Cardiac muscle cell (in vitro differentiated cells and primary cell): Measurements from ENCODE around the gene RALGPS1. TPM values are rescaled to one million over a fixed set of nuclear protein-coding genes. Genes with fewer than 3 reads are reported as not detected.
A peak's percentile ranks its signal among the peaks of the same experiment; 100 is the strongest.

Experiments used
- DNase-seq, 2 donors: peaks; one replicate each; pipeline versions ENCODE4 v3.0.0 to v3.0.0-alpha.2; 2010 to 2017; ENCODE audit warnings: low read depth in 1 of 2, low spot score in 1 of 2
- H3K27ac ChIP-seq: fragments of 200-600 bp; sonication (generic); 2 replicates; pipeline ENCODE4 v1.5.1; 2016
- H3K27me3 ChIP-seq: fragments of 200-600 bp; sonication (generic); 2 replicates; pipeline ENCODE4 v1.6.0; 2016; ENCODE audit warnings: control low read depth
- H3K36me3 ChIP-seq: fragments of 200-600 bp; sonication (generic); 2 replicates; pipeline ENCODE4 v1.5.1; 2016; ENCODE audit warnings: control low read depth
- H3K4me1 ChIP-seq: fragments of 200-600 bp; sonication (generic); 2 replicates; pipeline ENCODE4 v1.8.1; 2017; ENCODE audit warnings: low read depth, mild to moderate bottlenecking, mixed run types
- H3K4me3 ChIP-seq: fragments of 200-600 bp; sonication (generic); 2 replicates; pipeline ENCODE4 v1.5.1; 2016; ENCODE audit warnings: mild to moderate bottlenecking
- H3K9me3 ChIP-seq: fragments of 200-600 bp; sonication (generic); 2 replicates; pipeline ENCODE4 v1.5.1; 2017; ENCODE audit warnings: low read depth, mild to moderate bottlenecking, control low read depth
- CTCF ChIP-seq: IDR thresholded peaks from 2 replicates; pipeline ENCODE4 v1.5.1; 2012; ENCODE audit warnings: low read depth, mild to moderate bottlenecking, low read length
- polyA plus RNA-seq: library from polyadenylated mRNA; unstranded; fragments of >200 nt; fragmentation: Nextera tagmentation; extraction: Ambion mirVana; gene quantifications from 2 replicates; pipeline ENCODE4 v1.2.1, GENCODE V29; 2016
- total RNA-seq: library from RNA; depleted of rRNA; stranded (reverse); fragments of >200 nt; gene quantifications from 2 replicates; pipeline ENCODE4 v1.2.3, GENCODE V29; 2016

Gene RALGPS1
- total and polyA plus RNA-seq, 2 experiments from 2014 or later, result 14.1 to 16.1 TPM

- H3K9me3 ChIP-seq, result no peaks in the 10 kb centered on the region
- H3K27me3 ChIP-seq, result no peaks in the 10 kb centered on the region
- H3K4me3 ChIP-seq, result no peak overlapping the region
- no peak for DNase-seq
- H3K27ac ChIP-seq, result no peak overlapping the region
- TF ChIP-seq CTCF, result no peak
- no peaks in the 10 kb centered on the region for H3K36me3 ChIP-seq
- no peaks in the 10 kb centered on the region for H3K4me1 ChIP-seq
Measured at GRCh38 chr9:127059030-127059429, 144.4 kb downstream of the RALGPS1 start.

GRCh38 chr9:127059765-127060361, 145.3 kb downstream of the RALGPS1 start:
- Histone ChIP-seq H3K36me3 (no peaks in the 10 kb centered on the region), H3K9me3 (no peaks in the 10 kb centered on the region), H3K4me3 (no peak overlapping the region), H3K4me1 (no peaks in the 10 kb centered on the region), H3K27me3 (no peaks in the 10 kb centered on the region), H3K27ac (no peak overlapping the region)
- TF ChIP-seq CTCF, result no peak
- DNase-seq, result no peak

GRCh38 chr9:127061411-127061810, 146.8 kb downstream of the RALGPS1 start:
- no peak overlapping the region for H3K4me3 ChIP-seq
- no peaks in the 10 kb centered on the region for H3K9me3 ChIP-seq
- H3K36me3 ChIP-seq, result no peaks in the 10 kb centered on the region
- TF ChIP-seq CTCF, result no peak
- no peaks in the 10 kb centered on the region for H3K27me3 ChIP-seq
- H3K4me1 ChIP-seq, result no peaks in the 10 kb centered on the region
- H3K27ac ChIP-seq, result no peak overlapping the region
- no peak for DNase-seq

GRCh38 chr9:127064335-127064734, 149.8 kb downstream of the RALGPS1 start:
- Histone ChIP-seq H3K4me1 (no peaks in the 10 kb centered on the region), H3K27me3 (no peaks in the 10 kb centered on the region), H3K9me3 (no peaks in the 10 kb centered on the region), H3K36me3 (peaks cover 1% of the 10 kb centered on the region), H3K27ac (no peak overlapping the region), H3K4me3 (no peak overlapping the region)
- no peak for TF ChIP-seq CTCF
- DNase-seq, result no peak

GRCh38 chr9:127065592-127065991, 151.0 kb downstream of the RALGPS1 start:
- DNase-seq, result peak in 1 of 2 donors; percentile 87
- TF ChIP-seq CTCF, result no peak
- Histone ChIP-seq H3K9me3 (no peaks in the 10 kb centered on the region), H3K4me3 (no peak overlapping the region), H3K36me3 (peaks cover 4% of the 10 kb centered on the region), H3K27ac (no peak overlapping the region), H3K4me1 (no peaks in the 10 kb centered on the region), H3K27me3 (no peaks in the 10 kb centered on the region)
